Measurements from ENCODE around the gene GATA2.

DNA sequence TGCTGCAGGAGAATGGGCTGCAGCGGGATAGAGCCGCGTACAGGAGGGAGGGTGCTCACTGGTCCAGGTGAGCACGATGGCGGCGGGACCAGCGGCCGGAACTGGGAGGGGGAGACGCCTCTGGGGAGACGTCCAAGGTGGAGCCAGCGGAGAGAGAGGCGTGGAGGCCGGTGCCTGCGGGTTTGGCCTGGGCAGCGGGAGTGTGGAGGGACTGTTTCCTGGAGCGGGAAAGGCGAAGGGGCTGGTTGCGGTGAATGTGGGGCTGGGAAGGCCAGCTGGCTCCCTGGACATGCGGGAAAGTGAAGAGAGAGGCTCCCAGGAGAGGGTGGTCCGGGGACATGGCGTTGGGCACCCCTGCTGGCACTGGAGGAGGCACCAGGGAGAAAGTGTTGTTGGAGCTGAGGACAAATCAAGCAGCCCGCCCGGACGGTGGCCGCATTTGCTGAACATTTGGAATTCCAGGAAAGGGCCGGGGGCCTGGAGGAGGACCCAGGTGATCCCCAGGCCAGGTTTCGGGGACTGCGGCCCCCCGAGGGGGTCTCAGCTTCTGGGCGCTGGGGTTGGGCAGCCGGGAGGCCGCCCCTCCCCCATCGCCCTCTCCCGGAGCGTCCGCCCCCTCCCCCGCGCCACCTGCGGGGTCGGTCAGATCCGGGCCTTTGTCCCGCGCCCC is 60.6 kb downstream of the GATA2 start:
- TF ChIP-seq, protein P1, sequence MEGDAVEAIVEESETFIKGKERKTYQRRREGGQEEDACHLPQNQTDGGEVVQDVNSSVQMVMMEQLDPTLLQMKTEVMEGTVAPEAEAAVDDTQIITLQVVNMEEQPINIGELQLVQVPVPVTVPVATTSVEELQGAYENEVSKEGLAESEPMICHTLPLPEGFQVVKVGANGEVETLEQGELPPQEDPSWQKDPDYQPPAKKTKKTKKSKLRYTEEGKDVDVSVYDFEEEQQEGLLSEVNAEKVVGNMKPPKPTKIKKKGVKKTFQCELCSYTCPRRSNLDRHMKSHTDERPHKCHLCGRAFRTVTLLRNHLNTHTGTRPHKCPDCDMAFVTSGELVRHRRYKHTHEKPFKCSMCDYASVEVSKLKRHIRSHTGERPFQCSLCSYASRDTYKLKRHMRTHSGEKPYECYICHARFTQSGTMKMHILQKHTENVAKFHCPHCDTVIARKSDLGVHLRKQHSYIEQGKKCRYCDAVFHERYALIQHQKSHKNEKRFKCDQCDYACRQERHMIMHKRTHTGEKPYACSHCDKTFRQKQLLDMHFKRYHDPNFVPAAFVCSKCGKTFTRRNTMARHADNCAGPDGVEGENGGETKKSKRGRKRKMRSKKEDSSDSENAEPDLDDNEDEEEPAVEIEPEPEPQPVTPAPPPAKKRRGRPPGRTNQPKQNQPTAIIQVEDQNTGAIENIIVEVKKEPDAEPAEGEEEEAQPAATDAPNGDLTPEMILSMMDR (conservative IDR thresholded peaks at IDR 0.05; ENCODE audit: low read length), result no peak
- TF ChIP-seq EZH2phosphoT487 (IDR thresholded peaks at IDR 0.05; ENCODE audit: borderline replicate concordance), result no peak

Data from Loucy (cell line).